GM18499 (cell line): ENCODE results near the gene URM1.

Experiments
- ATAC-seq: cut with Tn5 transposase; IDR thresholded peaks from one replicate; pipeline ENCODE4 v1.9.1; 2021; ENCODE audit warnings: moderate number of reproducible peaks; ENCODE audit not compliant: insufficient read depth, unreplicated experiment

URM1 gene

DNA sequence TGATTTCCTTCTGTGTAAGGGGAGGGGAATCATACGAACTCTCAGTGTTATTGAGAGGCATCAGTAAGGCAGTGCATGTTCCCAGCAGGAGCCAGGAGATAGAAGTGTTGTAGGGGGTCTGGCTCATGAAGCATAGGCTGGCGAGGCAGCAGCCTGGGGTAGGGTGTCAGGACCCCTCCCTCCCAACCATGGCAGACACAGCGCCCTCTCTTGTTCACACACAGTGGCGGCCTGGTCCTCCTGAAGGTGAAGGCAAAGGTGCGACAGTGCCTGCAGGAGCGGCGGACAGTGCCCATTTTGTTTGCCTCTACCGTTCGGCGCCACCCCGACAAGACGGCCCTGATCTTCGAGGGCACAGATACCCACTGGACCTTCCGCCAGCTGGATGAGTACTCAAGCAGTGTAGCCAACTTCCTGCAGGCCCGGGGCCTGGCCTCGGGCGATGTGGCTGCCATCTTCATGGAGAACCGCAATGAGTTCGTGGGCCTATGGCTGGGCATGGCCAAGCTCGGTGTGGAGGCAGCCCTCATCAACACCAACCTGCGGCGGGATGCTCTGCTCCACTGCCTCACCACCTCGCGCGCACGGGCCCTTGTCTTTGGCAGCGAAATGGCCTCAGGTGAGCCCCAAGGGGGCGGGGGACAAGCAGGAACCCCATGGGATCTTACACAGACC lies 26.1 kb upstream of the URM1 start:
- no peak for ATAC-seq

- no peak for ATAC-seq
Measured at GRCh38 chr9:128349125-128349524, 22.0 kb upstream of the URM1 start.

- ATAC-seq = no peak
Measured at GRCh38 chr9:128349772-128350171, 21.4 kb upstream of the URM1 start.

DNA sequence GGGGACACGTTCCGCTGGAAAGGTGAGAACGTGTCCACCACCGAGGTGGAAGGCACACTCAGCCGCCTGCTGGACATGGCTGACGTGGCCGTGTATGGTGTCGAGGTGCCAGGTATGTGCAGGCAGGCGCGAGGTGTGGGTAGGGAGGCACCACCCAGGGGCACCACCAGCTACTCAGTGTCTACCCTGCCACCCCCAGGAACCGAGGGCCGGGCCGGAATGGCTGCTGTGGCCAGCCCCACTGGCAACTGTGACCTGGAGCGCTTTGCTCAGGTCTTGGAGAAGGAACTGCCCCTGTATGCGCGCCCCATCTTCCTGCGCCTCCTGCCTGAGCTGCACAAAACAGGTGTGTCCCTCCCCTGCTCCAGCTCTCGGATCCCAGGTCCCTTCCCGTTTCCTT lies 15.7 kb upstream of the URM1 start:
- ATAC-seq = no peak

- no peak for ATAC-seq
Measured at GRCh38 chr9:128358090-128358489, 13.1 kb upstream of the URM1 start.

- no peak for ATAC-seq
Measured at GRCh38 chr9:128358861-128359260, 12.3 kb upstream of the URM1 start.

DNA sequence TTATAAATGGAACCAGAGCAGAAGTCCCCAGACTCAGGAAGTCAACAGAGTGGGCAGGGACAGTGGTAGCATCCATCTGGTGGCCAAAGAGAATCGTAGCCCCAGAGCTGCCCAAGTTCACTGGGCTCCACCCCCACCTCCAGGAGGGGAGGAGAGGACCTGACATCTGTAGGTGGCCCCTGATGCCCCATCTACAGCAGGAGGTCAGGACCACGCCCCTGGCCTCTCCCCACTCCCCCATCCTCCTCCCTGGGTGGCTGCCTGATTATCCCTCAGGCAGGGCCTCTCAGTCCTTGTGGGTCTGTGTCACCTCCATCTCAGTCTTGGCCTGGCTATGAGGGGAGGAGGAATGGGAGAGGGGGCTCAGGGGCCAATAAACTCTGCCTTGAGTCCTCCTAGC lies 10.3 kb upstream of the URM1 start:
- no peak for ATAC-seq

DNA sequence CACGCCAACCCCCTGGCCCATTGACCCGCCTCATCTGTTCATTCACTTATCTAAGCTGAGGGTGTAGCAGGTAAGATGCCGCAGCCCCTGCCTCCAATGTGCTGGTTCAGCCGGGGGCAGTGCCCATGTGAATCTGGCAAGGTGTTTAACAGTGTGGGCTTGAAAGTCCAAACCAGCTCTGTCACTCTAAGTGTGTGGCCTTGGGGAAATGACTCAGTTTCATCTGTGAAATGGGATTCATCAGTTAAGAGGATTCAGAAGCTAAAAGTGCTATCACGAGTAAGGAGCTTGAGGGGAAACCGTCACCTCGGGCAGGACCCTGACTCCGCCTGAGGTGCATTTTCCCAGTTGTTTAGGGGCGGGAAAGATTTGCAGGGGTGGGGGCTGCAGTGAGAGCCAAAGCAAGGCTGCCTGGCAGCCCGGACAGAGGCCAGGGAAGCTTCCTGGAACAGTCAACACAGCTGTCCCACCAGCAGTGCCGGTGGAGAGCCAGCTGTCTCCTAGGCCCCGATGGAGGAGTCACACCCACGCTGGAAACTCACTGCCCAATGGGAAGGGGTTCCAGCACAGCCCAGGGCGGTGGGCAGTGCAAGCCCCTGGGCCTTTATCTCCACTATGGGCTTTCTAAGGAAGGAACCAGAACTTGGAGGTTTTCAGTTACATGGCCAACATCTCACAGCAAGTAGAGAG lies 9.7 kb upstream of the URM1 start:
- ATAC-seq = no peak

- no peak for ATAC-seq
Measured at GRCh38 chr9:128361986-128362646, 9.1 kb upstream of the URM1 start.

- ATAC-seq = no peak
Measured at GRCh38 chr9:128362774-128363173, 8.4 kb upstream of the URM1 start.

DNA sequence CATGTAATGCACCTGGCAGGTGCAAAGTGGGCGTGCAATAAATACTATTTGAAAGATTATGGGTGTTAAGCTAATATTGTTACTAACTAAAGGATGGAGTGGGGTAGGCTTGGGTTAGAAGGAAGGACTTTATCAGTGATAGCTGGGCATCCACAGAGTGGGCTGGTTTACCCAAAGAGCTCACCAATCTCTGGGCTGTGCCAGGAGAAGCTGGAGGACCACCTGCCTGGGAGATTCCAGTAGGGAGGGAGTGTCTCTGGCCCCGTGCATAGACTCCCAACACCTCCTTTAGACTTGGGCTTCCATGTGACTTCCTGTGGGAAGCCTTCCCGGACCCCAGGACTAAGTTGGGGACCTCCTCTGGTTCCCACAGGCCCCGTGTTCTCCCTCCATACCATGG lies 5.6 kb upstream of the URM1 start:
- ATAC-seq = no peak

DNA sequence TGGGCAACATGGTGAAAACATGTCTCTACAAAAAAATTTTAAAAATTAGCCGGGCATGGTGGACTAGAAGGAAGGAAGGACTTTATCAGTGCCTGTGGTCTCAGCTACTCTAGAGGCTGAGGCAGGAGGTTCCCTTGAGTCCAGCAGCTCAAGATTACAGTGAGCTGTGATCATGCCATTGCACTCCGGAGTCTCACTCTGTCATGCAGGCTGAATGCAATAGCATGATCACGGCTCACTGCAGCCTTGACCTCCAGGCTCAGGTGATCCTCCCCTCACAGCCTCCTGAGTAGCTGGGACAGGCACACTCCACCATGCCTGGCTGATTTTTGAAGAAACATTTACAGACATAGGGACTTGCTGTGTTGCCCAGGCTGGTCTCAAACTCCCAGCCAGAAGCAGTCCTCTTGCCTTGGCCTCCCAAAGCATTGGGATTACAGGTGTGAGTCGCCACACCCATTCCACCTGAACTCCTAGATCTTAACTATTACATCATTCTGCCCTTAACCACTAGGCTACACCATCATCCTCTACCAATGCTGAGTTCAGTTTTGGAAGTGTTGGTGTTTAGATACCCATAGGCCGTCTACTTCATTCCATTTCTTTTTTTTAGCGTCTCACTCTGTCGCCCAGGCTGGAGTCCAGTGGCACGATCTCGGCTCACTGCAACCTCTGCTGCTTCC lies 2.0 kb upstream of the URM1 start:
- no peak for ATAC-seq

DNA sequence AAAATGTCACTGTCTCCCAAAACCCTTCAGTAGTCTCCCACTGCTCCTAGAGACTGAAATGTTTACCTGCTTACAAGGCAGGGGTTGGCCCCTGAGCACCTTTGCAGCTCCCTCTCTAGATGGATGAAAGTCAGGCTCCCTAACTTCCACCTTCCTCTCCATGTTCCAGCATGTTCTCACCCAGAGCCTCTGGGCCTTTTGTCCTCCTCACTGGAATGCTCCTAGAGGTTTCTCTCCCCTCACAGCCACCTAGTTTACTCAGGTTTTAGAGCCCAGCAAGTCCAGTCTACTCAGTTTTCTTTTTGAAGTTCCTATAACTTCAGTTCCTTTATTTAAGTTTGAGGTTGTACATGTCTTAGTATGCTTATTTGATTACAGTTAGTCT lies 815 bp upstream of the URM1 start:
- no peak for ATAC-seq

- no peak for ATAC-seq
Measured at GRCh38 chr9:128371630-128372117, 500 bp downstream of the URM1 start.

- ATAC-seq = no peak
Measured at GRCh38 chr9:128372188-128372641, 1.0 kb downstream of the URM1 start.

DNA sequence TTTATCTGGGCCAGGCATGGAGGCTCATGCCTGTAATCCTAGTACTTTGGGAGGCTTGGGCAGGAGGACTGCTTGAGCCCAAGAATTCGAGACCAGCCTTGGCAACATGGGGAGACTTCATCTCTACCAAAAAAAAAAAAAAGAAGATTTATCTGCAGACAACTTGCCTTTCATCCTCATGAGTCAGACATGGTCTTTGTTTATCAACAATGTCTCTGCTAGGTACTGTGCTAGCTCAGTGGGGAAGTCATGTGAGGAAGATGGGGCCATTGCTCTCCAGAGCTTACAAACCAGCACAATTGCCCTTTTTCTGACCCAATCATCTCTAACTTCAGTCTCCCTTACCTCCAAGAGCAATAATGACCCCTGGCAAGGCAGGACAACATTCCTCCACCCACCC lies 1.6 kb downstream of the URM1 start:
- ATAC-seq = no peak

DNA sequence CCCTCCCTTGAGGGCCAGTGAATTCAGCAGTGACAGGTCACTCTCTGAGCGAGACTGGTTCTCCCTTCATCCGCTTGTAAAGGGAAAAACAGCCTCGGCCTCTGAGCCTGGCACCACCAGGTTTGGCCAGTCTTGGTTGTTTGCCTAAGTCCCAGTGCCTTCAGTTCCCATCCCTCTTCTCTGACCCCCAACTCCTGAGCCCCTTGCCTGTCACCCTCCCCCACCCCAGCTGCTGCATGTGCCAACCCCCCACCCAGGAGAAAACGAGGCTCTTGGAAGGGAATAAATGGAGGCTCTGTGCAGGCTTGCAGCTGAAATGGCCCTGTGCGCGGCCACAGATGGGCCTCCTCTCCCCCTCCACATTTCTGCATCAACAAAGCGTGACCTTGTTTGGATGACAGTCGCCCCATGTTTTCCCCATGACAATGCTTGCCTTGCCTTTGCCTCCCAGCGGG lies 3.1 kb downstream of the URM1 start:
- ATAC-seq = no peak

DNA sequence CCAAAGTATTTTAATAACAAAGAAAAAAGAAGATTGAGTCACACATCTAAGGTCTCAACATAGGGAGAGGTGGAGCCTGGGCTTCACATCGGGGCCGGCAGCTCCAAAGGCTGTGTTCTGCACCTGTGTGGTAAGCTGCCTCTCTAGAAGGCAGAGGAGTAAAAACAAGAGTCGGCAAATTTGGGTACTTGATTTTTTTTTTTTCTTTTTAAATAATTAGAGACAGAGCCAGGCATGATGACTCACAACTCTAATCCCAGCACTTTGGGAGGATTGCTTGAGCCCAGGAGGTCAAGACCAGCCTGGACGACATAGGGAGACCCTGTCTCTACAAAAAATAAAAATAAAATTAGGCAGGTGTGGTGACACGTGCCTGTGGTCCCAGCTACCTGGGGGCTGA lies 4.7 kb downstream of the URM1 start:
- no peak for ATAC-seq

GRCh38 chr9:128382261-128382660 lies 11.1 kb downstream of the URM1 start:
- no peak for ATAC-seq

DNA sequence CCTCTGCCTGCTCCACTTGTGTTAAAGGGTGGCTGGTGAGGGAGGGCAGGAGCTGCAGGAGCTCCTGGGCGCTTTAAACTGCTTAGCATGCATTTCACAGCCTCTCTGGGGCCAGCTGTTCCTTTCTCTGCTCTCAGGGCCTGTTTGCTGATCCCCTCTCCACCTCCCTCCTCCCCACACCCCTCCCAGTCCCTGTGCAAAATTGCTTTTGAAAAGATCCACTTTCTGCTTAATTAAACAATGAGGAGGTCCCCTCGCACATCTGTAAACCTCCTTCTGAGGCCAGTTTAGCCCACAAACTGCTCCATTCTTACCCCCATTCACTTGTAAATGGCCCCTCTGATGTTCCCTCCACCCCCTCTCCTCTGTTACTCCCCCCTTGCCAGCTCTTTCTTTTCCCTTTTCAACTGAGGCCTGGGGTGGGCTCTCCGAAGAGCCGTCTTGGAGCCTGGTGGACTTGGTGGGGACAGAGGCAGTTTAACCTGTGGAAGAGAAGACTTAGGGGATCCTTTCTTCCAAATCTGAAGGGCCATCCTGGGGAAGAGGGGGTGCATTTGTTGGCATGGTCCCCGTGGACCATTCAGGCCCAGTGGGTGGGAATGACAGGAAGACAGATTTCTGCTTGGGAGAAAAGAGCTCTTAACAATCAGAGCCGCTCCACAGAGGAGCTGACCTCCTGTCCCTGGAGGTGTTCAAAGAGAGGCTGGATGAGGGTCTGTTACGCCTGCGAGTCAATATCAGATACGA lies 12.0 kb downstream of the URM1 start:
- no peak for ATAC-seq
